Cerebellar cortex (tissue), 1 donor: ENCODE results near the gene TNFAIP2.

Experiments used
- DNase-seq: peaks from one replicate; pipeline ENCODE4 v3.0.0-alpha.2; 2015; ENCODE audit warnings: low spot score

The TNFAIP2 gene

GRCh38 chr14:103134405-103134804, 11.1 kb downstream of the TNFAIP2 start:
- DNase-seq, result no peak

DNA sequence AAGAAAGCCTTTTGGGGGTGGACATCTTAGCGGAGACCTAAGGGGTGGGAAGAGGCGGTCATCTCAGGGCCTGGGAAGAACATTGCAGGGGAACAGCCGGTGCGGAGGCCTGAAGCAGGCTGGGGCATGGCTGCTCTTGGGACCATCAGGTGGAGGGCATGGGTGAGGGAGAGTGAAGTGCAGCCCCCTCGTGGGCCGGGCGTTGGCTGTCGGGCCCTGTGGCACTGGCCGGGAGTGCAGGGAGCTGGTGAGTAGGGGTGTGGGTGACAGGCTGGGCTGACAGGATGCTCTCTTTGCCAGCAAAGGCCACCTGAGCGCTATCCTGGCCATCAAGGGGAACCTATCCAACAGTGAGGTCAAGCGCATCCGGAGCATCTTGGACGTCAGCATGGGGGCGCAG, 11.7 kb downstream of the TNFAIP2 start:
- no peak for DNase-seq

- DNase-seq, result no peak
Measured at GRCh38 chr14:103135333-103136260, 12.3 kb downstream of the TNFAIP2 start.

- no peak for DNase-seq
Measured at GRCh38 chr14:103136388-103137271, 13.4 kb downstream of the TNFAIP2 start.

DNA sequence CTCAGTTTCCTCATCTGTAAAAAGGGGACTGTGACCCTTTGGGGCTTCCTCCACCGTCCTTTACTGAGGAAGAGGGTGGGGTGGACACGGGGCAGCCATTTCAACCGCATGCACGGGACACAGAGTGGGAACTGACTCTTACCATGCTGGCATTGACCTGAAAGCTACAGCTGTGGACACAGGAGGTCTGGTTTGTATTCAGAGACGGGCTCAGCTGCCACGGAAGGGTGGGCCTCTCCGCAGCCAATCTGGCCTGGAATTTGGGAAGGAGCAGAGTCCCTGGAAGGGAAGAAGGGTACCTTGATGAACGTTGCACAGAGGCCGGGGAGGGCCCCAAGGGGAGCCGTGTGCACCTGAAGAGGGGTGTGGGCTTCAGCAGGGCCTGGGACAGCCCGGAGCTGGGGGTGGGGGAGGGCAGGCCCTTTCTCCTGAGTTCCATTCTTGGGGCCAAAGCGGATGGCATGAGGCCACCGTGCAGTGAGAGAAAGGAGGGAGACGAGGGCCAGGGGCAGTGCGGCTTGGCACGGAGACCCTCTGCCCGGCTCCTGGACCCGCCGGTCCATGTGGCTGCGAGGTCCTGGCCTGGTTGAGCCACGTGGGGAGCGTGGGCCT, 14.5 kb downstream of the TNFAIP2 start:
- no peak for DNase-seq

DNA sequence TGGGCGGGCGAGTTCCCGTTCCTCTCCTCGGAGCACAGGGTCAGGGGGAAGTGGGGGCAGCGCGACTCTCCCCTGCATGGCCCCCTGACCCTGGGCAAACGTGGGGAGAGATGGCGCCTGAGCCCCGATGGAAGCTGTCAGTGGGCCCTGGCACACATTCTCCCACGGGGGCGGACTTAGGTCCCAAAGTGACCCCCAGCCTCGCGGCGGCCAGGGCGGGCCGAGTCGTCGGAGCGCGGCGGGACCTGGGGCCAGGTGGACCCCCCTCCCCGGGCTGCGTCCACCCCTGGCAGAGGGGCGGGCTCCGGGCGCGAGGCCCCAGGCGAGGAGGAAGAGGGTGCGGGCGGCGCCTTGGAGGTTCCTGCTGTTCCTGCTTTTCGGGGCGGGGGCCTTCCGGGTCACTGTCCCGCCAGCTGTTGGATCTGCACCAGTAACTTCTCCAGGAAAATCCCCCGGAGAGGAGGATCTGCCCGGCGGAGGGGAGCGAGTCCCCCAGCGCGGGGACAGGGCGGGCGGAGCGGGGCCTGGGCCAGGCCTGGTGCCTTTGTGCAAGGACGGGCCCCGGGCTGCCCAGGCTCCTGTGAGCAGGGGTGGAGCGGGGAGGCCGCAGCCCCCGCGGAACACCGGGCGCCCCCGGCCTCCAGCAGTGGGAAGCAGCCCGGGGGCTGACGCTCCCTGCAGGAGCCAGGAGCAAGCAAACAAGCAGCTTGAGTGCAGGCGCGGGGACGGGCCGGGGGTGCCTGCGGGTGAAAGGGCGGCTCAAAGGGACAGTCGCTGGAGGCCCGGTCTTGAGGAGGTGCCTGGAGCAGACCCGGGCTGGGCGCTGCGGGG, 15.3 kb downstream of the TNFAIP2 start:
- no peak for DNase-seq

DNA sequence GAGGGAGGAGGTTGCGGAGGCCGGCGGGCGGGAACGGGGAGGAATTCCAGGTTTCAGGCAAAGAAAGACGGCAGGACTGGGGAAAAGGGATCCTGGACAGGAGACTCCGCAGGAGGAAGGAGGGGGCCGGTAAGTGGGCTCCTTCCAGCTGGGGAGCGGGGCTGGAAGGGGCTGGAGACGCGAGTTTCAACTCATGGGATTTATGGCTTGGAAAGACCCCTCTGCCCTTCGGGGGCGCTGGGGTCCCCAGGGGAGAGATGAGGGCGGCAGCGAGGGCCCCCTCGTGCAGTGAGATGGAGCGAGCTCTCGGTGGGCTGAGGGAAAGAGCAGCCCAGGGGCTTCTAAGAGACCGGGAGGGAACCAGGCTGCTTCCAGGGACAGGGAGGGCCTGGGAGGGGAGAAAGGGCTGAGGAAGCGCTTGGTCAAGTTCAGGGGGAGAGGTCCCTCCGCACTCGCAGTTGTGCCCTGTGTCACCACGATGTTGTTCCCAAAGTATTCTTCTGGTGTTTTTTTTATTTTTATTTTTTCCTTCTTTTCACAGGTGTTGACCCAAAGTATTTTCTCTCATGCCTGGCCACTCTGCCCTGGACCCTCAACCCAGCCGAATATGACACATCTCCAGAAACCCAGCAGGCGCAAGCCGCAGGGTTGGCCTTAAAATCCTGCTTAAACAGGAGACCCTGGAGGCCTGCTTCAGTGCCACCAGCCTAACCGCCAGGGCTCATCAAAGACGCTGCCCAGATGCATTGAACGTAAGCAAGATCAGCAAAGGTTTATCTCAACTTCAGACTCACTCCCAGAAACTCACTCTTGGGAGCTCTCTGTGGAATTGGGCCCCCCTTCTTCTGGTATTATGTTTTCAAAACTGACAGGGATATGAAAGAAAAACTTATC, 16.1 kb downstream of the TNFAIP2 start:
- DNase-seq, result no peak

DNA sequence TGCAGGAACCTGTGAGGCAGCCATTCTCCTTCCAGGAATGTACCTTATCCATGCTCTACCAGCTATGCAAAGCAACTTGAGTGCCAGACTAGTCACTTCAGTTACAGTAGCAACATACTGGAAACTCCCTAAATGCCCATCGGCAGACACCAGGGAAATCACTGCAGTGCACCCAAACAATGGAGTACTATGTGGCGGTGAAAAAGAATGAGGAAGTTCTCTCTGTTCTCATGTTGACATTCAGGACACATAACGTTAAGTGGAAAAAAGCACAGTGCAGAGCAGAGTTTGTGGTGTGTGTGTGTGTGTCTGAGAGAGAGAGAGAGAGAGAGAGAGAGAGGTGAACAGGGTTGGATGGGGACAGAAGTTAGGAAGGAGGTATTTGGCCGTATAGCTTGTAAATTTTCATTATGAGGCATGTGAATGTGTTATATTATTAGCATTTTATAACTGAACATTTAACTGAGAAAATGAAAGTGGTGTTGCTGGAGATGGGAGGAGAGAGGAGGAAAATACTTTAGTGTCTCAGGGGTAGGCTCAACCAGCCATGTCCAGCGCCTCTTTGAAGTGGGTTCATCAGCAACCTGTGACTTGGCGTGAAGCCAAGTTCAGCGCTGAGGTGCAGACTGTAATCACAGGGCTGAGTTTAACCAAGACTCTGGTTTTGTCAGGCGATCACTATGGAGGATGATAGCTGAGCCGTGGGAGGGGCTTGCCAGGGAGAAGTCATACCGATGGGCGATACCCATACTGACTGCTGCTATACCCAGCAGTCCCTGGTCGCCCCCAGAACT, 17.3 kb downstream of the TNFAIP2 start:
- DNase-seq, result no peak

DNA sequence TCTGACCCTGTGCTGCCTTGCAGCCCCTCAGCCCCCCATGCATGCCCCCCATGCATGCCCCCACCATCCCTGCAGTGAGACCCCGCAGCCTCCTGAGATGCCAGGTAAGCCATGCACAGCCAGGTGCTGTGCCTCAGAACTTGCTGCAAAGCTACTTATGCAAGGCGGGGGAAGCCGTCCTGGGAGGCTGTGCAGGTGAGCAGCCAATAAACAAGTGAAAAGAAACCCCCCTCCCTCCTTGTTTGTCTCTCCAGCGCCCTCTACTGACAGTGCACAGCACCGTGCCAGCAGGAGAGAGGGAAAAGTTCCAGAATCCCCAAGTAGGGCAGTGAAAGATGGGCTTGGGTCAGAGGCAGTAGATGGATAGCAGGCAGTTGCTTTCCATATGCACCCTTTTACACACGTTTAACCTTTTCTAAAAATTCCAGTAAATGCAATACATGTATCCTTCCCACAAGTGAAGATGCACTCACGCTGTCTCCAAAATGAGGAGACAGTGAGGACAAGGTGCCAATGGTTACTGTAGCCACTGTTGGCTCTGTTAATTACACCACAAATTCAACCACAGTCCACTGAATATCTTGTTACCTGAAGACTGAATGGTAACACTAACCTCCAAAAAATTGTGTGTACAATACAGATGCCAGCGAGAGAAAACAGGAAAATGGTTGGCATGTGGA, 18.0 kb downstream of the TNFAIP2 start:
- DNase-seq, result peak; percentile 62

GRCh38 chr14:103142026-103142425, 18.8 kb downstream of the TNFAIP2 start:
- peak; percentile 12 for DNase-seq

GRCh38 chr14:103142721-103143302, 19.6 kb downstream of the TNFAIP2 start:
- no peak for DNase-seq

- no peak for DNase-seq
Measured at GRCh38 chr14:103143506-103143905, 20.2 kb downstream of the TNFAIP2 start.

GRCh38 chr14:103144085-103144484, 20.8 kb downstream of the TNFAIP2 start:
- DNase-seq, result no peak

- no peak for DNase-seq
Measured at GRCh38 chr14:103146141-103146709, 23.0 kb downstream of the TNFAIP2 start.

- no peak for DNase-seq
Measured at GRCh38 chr14:103149351-103150237, 26.3 kb downstream of the TNFAIP2 start.

GRCh38 chr14:103151270-103151945, 28.1 kb downstream of the TNFAIP2 start:
- no peak for DNase-seq

DNA sequence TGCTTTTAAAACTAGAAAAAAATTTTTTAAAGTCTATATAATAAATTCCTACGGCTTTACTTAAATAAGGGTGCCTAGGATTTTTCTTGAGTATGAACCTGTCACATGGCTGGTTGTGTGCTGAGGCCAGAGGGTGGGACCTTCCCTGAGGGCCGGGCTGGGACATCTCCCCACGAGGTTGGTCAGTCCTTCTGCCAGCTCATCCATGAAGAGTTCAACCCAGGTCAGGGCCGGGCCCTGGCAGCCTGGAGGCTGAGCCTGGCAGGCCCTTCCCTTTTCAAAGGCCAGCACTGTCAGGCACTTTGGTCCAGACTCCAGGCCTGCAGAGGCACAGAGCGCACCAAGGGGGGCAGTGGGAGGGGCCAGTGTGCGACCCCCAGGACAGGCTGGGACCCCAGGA, 31.7 kb downstream of the TNFAIP2 start:
- peak; percentile 16 for DNase-seq
